Neuron (in vitro differentiated cells): ENCODE results near the gene PLBD1.

Experiments used
- H2AFZ ChIP-seq: one replicate; pipeline ENCODE4 v1.6.1; 2013; ENCODE audit warnings: low read depth, mild to moderate bottlenecking, inconsistent platforms, low read length, moderate library complexity
- H3K27me3 ChIP-seq: one replicate; pipeline ENCODE4 v1.6.1; 2013; ENCODE audit warnings: low read length; ENCODE audit not compliant: insufficient read depth
- H3K36me3 ChIP-seq: one replicate; pipeline ENCODE4 v1.6.1; 2013; ENCODE audit warnings: low read length; ENCODE audit not compliant: insufficient read depth
- H3K4me1 ChIP-seq: one replicate; pipeline ENCODE4 v1.6.1; 2013; ENCODE audit warnings: low read length; ENCODE audit not compliant: insufficient read depth
- H3K4me3 ChIP-seq: 2 replicates; pipeline ENCODE4 v1.5.1; 2013; ENCODE audit warnings: mild to moderate bottlenecking, low read length, moderate library complexity
- H3K9me3 ChIP-seq: one replicate; pipeline ENCODE4 v1.6.1; 2013; ENCODE audit warnings: low read length

PLBD1 gene

GRCh38 chr12:14514946-14515345, 52.7 kb downstream of the PLBD1 start:
- H3K36me3 ChIP-seq, result no peaks in the 10 kb centered on the region
- no peak overlapping the region for H2AFZ ChIP-seq
- no peak overlapping the region for H3K4me3 ChIP-seq
- no peaks in the 10 kb centered on the region for H3K4me1 ChIP-seq
- H3K27me3 ChIP-seq, result no peaks in the 10 kb centered on the region
- no peaks in the 10 kb centered on the region for H3K9me3 ChIP-seq

- H2AFZ ChIP-seq, result no peak overlapping the region
- H3K27me3 ChIP-seq, result no peaks in the 10 kb centered on the region
- no peaks in the 10 kb centered on the region for H3K36me3 ChIP-seq
- H3K4me1 ChIP-seq, result no peaks in the 10 kb centered on the region
- no peak overlapping the region for H3K4me3 ChIP-seq
- no peaks in the 10 kb centered on the region for H3K9me3 ChIP-seq
Measured at GRCh38 chr12:14514154-14514842, 53.4 kb downstream of the PLBD1 start.

GRCh38 chr12:14510574-14510973, 57.1 kb downstream of the PLBD1 start:
- H3K36me3 ChIP-seq, result no peaks in the 10 kb centered on the region
- H3K9me3 ChIP-seq, result no peaks in the 10 kb centered on the region
- H2AFZ ChIP-seq, result no peak overlapping the region
- no peaks in the 10 kb centered on the region for H3K27me3 ChIP-seq
- no peak overlapping the region for H3K4me3 ChIP-seq
- H3K4me1 ChIP-seq, result no peaks in the 10 kb centered on the region

- H3K9me3 ChIP-seq, result no peaks in the 10 kb centered on the region
- H3K4me3 ChIP-seq, result no peak overlapping the region
- H3K27me3 ChIP-seq, result no peaks in the 10 kb centered on the region
- peaks cover 32% of the 10 kb centered on the region for H3K36me3 ChIP-seq
- no peak overlapping the region for H2AFZ ChIP-seq
- no peaks in the 10 kb centered on the region for H3K4me1 ChIP-seq
Measured at GRCh38 chr12:14505626-14506596, 61.8 kb downstream of the PLBD1 start.

GRCh38 chr12:14495326-14495725, 72.4 kb downstream of the PLBD1 start:
- Histone ChIP-seq H2AFZ (no peak overlapping the region), H3K4me3 (no peak overlapping the region), H3K9me3 (peaks cover 19% of the 10 kb centered on the region), H3K27me3 (no peaks in the 10 kb centered on the region), H3K4me1 (no peaks in the 10 kb centered on the region), H3K36me3 (peaks cover 80% of the 10 kb centered on the region)

GRCh38 chr12:14482886-14483285, 84.8 kb downstream of the PLBD1 start:
- H3K4me3 ChIP-seq, result no peak overlapping the region
- H3K4me1 ChIP-seq, result no peaks in the 10 kb centered on the region
- no peak overlapping the region for H2AFZ ChIP-seq
- H3K27me3 ChIP-seq, result no peaks in the 10 kb centered on the region
- peaks cover 91% of the 10 kb centered on the region for H3K36me3 ChIP-seq
- H3K9me3 ChIP-seq, result peaks cover 6% of the 10 kb centered on the region

GRCh38 chr12:14482361-14482760, 85.3 kb downstream of the PLBD1 start:
- no peaks in the 10 kb centered on the region for H3K4me1 ChIP-seq
- peaks cover 6% of the 10 kb centered on the region for H3K9me3 ChIP-seq
- H2AFZ ChIP-seq, result no peak overlapping the region
- H3K27me3 ChIP-seq, result no peaks in the 10 kb centered on the region
- no peak overlapping the region for H3K4me3 ChIP-seq
- peaks cover 89% of the 10 kb centered on the region for H3K36me3 ChIP-seq

GRCh38 chr12:14481201-14481600, 86.5 kb downstream of the PLBD1 start:
- no peaks in the 10 kb centered on the region for H3K4me1 ChIP-seq

GRCh38 chr12:14479004-14479403, 88.7 kb downstream of the PLBD1 start:
- Histone ChIP-seq H3K36me3 (peaks cover 78% of the 10 kb centered on the region), H3K27me3 (no peaks in the 10 kb centered on the region), H2AFZ (no peak overlapping the region), H3K4me3 (no peak overlapping the region), H3K4me1 (no peaks in the 10 kb centered on the region), H3K9me3 (peaks cover 20% of the 10 kb centered on the region)

More at GRCh38 chr12:14481201-14481600, 86.5 kb downstream of the PLBD1 start:
- peaks cover 86% of the 10 kb centered on the region for H3K36me3 ChIP-seq
- H3K9me3 ChIP-seq, result peaks cover 6% of the 10 kb centered on the region
- no peak overlapping the region for H3K4me3 ChIP-seq
- H2AFZ ChIP-seq, result no peak overlapping the region
- no peaks in the 10 kb centered on the region for H3K27me3 ChIP-seq

GRCh38 chr12:14473707-14474287, 93.9 kb downstream of the PLBD1 start:
- Histone ChIP-seq H2AFZ (no peak overlapping the region), H3K36me3 (peaks cover 55% of the 10 kb centered on the region), H3K27me3 (no peaks in the 10 kb centered on the region), H3K9me3 (peaks cover 27% of the 10 kb centered on the region), H3K4me3 (no peak overlapping the region), H3K4me1 (no peaks in the 10 kb centered on the region)

- peaks cover 28% of the 10 kb centered on the region for H3K9me3 ChIP-seq
- H3K4me3 ChIP-seq, result no peak overlapping the region
- H3K36me3 ChIP-seq, result peaks cover 62% of the 10 kb centered on the region
- no peak overlapping the region for H2AFZ ChIP-seq
- H3K27me3 ChIP-seq, result no peaks in the 10 kb centered on the region
- no peaks in the 10 kb centered on the region for H3K4me1 ChIP-seq
Measured at GRCh38 chr12:14471497-14471896, 96.2 kb downstream of the PLBD1 start.

GRCh38 chr12:14460212-14460841, 107.4 kb downstream of the PLBD1 start:
- no peak overlapping the region for H3K4me3 ChIP-seq
- no peak overlapping the region for H2AFZ ChIP-seq
- peaks cover 3% of the 10 kb centered on the region for H3K9me3 ChIP-seq
- H3K4me1 ChIP-seq, result peaks cover 3% of the 10 kb centered on the region
- H3K27me3 ChIP-seq, result no peaks in the 10 kb centered on the region
- peaks cover 68% of the 10 kb centered on the region for H3K36me3 ChIP-seq
